SU-DHL-6 (cell line): ENCODE results near the gene GUCY1A2.
"Not testable (repeated sequence)": the region's sequence is repeated elsewhere in the genome, so short reads cannot be mapped to it uniquely, and the experiment has no call there.

Experiments used
- CTCF ChIP-seq: fragments of 200-600 bp; sonication (generic); IDR thresholded peaks from one replicate; pipeline ENCODE4 v1.5.1; 2017; ENCODE audit warnings: antibody characterized with exemption, mild to moderate bottlenecking, low read length, moderate library complexity; ENCODE audit not compliant: insufficient read depth, poor library complexity, severe bottlenecking
- EZH2phosphoT487 ChIP-seq: fragments of 200-600 bp; sonication (generic), shearing (Covaris generic); conservative IDR thresholded peaks from 2 replicates; pipeline ENCODE4 v1.6.1; 2018; ENCODE audit warnings: mild to moderate bottlenecking, antibody characterized with exemption, low read length, moderate library complexity, mixed read lengths

GRCh38 chr11:106777302-106777701, 241.0 kb downstream of the GUCY1A2 start:
- not testable (repeated sequence) for TF ChIP-seq CTCF, EZH2phosphoT487
